C4-2B (cell line): ENCODE results near the gene NEK9.

Experiments used
- ZFX ChIP-seq: fragments of 450-650 bp; IDR thresholded peaks from 2 replicates; pipeline ENCODE4 v1.6.1; 2017
- TF ChIP-seq, protein P1 (sequence below): fragments of 450-650 bp; conservative IDR thresholded peaks from 2 replicates; pipeline ENCODE4 v1.5.1; 2017; ENCODE audit warnings: mild to moderate bottlenecking

GRCh38 chr14:75109877-75110276, 17.0 kb downstream of the NEK9 start:
- TF ChIP-seq, protein P1, sequence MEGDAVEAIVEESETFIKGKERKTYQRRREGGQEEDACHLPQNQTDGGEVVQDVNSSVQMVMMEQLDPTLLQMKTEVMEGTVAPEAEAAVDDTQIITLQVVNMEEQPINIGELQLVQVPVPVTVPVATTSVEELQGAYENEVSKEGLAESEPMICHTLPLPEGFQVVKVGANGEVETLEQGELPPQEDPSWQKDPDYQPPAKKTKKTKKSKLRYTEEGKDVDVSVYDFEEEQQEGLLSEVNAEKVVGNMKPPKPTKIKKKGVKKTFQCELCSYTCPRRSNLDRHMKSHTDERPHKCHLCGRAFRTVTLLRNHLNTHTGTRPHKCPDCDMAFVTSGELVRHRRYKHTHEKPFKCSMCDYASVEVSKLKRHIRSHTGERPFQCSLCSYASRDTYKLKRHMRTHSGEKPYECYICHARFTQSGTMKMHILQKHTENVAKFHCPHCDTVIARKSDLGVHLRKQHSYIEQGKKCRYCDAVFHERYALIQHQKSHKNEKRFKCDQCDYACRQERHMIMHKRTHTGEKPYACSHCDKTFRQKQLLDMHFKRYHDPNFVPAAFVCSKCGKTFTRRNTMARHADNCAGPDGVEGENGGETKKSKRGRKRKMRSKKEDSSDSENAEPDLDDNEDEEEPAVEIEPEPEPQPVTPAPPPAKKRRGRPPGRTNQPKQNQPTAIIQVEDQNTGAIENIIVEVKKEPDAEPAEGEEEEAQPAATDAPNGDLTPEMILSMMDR: no peak
- no peak for TF ChIP-seq ZFX
